ENCODE measurements around the gene KCTD3.

Gene KCTD3

GRCh38 chr1:215557504-215557903 lies 9.6 kb upstream of the KCTD3 start:
- DNase-seq, result no peak

- DNase-seq, result no peak
These were observed 9.0 kb upstream of the KCTD3 start for GRCh38 chr1:215557992-215558626.

- peak; percentile 72 for DNase-seq
These were observed 591 bp downstream of the KCTD3 start for GRCh38 chr1:215567491-215568298.

DNA sequence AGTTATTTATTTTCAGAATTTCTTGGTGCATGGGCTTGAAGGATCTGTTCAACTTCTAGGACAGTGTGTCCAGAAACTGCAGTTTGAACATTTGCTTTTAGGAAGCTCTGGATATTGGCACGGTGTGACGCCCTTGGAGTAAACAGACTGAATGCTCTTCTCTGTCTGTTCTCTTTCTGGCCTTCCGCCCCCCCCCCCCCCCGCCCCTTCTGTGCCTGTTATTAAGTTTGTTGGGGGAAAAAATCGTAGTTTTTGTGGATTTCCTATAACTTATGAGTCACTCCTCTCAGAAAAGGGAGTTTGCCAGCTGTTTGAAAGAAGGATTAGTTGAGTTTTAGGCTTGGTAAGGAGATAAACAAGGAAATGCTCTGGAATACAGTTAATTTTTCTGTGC lies 1.2 kb downstream of the KCTD3 start:
- DNase-seq, result no peak

GRCh38 chr1:215569986-215570824 lies 3.1 kb downstream of the KCTD3 start:
- DNase-seq, result no peak

DNA sequence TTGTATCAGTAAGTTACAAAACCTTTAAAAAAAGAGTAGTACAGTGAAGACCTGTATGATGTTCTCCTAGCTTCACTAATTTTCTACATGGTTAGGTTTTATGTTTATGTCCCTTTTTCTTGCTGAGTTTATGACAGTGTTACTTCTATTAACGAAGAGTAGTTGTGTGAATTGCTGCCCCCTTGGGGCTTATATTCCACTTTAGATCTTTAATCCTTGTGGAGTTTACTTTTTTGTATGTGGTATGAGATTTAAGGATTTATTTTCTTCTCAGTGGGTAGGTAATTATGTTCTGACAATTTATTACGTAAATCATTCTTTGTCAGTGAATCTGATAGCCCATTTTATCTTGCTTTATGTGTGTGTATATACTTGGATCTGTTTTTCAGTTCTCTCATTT lies 14.8 kb downstream of the KCTD3 start:
- DNase-seq, result no peak

DNA sequence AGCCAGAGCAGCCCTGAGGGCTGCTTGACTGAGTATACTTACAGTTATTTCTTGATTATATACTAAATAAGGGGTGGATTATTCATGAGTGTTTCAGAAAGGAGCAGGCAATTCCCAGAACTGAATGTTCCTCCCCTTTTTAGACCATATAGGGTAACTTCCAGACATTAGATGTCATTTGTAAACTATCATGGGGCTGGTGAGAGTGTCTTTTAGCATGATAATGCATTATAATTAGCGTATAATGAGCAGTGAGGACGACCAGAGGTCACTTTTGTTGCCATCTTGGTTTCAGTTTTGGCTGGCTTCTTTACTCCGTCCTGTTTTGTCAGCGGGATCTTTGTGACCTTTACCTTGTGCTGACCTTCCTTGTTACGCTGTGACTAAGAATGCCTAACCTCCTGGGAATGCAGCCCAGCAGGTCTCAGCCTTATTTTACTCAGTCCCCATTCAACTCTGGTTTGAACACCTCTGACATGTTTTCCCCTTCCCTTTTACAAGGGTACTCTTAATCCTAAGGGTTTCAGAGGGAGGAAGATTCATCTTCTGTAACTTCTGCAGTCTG lies 16.2 kb downstream of the KCTD3 start:
- no peak for DNase-seq

DNA sequence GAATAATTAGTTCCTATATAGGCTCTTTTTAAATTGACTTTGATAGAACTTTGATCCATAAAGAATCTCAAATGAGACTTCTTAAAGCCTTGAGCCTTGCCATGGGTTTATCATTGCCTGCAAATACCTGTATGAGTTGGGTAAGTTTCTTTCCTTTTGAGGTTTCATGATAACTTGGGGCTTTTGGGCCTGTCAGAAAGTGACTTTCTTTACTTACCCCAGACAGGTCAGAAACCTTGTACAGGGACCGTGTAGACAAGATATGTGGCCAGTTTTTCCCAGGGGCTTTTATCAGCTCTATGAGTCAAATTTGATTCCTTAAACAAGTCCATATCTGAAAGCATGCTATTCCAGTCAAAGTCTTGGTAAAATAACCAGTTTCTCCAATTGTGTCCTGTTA lies 17.3 kb downstream of the KCTD3 start:
- no peak for DNase-seq

DNA sequence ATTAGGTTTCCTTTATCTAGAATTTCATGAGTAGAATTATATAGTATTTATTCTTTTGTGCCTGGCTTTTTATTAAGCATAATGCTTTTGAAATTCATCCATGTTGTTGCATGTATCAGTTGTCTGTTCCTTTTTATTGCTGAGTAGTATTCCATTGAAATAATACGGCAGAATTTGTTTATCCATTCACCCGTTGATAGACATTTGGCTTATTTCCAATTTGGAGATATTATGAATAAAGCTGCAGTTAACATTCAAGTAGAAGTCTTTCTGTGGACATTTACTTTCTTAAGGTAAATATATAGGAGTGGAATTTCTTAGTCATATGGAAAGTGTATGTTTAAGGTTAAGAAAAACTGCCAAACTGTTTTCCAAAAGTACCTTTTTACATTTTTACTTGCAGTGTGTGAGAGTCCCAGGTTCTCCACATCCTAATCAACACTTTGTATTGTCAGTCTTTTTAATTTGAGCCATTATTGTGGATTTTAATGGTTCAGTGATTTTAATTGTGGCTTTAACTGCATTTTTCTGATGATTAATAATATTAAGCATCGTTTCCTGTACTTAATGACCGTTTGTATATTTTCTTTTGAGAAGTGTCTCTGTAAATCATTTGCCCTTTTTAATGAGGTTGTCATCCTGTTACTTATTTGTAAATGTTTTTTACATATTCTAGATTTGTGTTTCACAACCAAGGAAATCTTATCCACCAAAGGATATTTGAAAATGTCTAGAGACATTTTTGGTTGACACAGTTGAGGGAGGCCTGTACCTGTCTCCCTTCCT lies 22.7 kb downstream of the KCTD3 start:
- DNase-seq, result no peak

GRCh38 chr1:215590779-215591491 lies 23.8 kb downstream of the KCTD3 start:
- DNase-seq, result no peak

DNA sequence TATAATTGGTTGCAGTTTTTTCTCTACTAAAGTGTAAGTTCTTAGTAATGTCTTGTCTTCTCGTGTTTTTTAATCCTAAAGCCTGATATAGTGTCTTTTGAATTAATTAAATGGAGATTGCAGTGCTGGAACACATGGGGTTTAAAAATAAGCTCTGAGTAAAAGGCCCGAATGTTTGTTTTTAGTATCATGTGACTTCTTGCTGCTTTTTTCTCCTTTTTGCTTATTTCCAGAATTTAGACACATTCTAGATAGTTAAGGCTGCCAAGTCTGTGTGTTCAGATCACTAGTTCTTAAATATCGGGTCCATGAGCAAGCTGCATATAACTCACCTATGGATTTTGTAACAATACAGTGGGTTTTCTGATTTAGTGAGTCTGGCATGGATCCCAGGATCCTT lies 27.5 kb downstream of the KCTD3 start:
- DNase-seq, result no peak

GRCh38 chr1:215595231-215595630 lies 28.1 kb downstream of the KCTD3 start:
- no peak for DNase-seq

- DNase-seq, result no peak
These were observed 30.9 kb downstream of the KCTD3 start for GRCh38 chr1:215597961-215598360.

GRCh38 chr1:215599418-215600074 lies 32.4 kb downstream of the KCTD3 start:
- no peak for DNase-seq

DNA sequence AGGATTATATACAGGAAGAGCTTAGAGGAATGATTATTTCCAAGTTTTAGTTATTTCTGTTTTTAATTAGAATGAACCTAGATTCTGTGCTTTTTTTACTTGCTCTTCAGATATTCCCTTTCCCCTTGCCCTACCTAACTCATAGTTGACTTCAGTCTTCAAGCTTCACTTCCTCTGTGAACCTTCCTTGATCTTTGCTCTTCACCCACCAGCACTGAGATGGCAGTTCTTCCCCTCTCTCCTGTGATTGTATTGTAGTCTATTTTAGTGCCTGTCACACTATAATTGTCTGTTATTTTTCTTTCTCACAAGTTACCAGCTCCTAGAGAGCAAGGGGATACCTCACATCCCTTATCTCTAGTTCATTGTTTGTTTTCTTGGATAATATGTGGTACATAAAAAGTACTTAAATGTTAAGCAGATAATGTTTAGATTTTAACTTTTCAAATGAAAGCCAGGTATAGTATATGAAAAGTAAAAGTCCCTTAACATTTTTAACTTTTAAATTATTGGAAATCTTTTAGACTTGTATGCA lies 33.2 kb downstream of the KCTD3 start:
- DNase-seq, result no peak

GRCh38 chr1:215600867-215601266 lies 33.8 kb downstream of the KCTD3 start:
- no peak for DNase-seq

GRCh38 chr1:215601276-215601675 lies 34.2 kb downstream of the KCTD3 start:
- DNase-seq, result no peak

DNA sequence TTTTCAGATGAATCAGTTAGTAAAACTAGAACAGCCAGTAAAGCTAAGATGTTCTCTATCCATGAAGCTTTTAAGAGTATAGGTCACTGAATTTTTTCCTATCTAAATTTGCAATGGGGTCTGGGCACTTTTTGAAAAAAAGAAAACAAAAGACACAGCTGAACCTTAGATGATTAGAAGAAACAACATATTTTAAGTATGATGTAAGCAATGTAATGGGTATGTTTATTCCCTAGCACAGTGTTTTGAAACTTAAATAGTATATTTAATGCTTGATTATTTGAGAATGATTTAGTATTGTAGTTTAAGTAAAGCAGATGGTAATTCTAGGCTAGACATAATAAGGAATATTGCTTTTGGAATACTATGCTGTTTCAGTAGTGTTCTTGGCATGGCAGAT lies 36.2 kb downstream of the KCTD3 start:
- DNase-seq, result no peak

DNA sequence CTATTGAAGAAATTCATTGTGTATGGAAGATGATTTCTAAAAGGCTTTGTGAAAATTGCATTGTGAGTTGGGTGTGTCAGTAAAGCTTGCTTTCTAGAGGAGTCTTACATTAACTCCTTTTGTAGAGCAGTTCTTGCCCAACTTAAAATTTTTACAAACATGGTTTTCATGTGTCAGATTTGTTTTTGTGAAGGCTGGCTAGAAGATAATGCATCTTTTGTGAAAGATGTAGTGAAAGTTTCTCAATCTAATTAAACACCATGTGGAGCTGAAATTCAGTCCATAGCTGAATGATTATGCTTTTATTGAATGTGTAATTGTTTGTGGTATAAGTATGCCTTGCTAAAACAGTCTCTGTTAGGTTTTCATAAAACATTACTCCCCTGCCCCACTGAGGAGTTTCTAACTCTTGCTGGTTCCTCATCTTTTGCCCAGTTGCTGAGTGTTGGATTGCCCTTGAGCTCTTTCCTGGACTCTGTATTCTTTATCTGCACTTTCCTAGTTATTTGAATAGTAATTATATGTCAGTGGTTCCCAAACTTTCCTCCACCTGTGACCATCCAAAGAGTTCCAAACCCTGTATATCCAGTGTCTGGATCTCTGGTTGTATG lies 38.0 kb downstream of the KCTD3 start:
- DNase-seq, result no peak

- DNase-seq, result no peak
These were observed 38.9 kb downstream of the KCTD3 start for GRCh38 chr1:215606036-215606435.
